NCI-H187 treated with DMSO at 0.1 percent for 48 hours (cell line): ENCODE data around the gene ZNF516.

Experiments
- DNase-seq: peaks from one replicate; lab custom pipeline; 2025; lab: John Stamatoyannopoulos, UW

ZNF516 gene

DNA sequence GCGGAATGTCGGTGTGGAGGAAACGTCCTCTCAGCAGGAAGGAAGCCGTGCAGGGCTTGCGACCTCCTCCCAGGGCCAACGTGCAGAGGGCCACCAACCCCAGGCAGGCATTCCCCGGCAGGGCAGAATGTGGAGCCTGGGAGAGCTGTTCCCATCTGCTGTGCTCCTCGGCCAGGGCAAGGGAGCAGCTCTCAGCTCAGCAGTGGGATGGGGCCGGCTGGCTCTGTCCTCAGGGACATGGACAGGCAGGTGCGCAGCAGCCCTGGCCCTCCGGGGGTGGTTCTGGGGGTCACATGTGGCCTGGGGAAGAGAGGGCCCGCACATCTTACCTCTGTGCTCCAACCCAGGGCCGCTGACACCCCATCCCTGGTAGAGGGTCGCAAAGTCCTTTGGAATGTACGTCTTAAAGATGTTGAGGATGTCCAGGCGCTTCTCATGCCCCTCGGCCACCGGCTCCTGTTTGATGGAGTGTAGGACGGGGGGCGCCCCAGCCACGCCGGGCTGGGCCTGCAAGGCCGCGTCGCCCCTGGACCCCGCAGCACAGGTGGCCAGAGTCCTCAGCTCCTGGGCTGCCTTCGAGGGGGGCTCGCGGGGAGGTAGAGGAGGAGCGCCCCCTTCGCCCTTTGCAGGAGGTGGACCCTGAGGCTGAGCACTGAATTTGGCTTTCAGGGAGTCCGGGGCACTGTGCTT lies 116.4 kb downstream of the ZNF516 start:
- DNase-seq: no peak

- no peak for DNase-seq
Observed at GRCh38 chr18:76377359-76377756, 117.7 kb downstream of the ZNF516 start.

DNA sequence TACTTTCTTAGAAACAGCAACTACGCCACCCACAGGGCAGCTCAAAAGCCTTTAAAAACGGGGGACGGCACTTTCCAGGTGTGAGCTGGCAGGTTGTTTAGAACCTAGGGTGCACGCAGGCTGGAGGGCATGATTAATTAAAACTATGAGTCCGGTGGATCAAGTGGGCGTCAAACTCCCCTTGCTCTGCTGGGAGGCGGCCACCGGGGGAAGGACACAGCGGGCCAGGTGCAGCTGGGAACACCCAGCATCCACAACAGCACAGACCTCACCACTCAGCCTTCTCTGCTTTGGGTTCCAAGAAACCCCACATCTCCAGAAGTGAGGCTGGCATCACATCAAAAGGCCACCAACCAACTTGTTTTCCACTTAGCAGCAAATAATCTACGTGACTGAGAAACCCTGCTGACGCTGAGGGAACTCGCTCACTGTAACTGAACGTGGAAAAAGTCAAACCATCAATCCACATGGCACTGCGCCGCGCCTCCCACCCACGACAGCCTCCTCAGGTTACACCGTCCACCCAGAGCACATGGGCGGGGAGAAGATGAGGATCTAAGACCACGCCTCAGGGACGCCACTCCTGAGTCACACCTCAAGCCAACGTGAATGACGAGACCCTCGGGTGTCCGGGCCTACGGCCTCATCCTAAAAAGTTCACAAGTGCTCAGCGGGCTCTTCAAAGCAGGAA lies 118.2 kb downstream of the ZNF516 start:
- no peak for DNase-seq

DNA sequence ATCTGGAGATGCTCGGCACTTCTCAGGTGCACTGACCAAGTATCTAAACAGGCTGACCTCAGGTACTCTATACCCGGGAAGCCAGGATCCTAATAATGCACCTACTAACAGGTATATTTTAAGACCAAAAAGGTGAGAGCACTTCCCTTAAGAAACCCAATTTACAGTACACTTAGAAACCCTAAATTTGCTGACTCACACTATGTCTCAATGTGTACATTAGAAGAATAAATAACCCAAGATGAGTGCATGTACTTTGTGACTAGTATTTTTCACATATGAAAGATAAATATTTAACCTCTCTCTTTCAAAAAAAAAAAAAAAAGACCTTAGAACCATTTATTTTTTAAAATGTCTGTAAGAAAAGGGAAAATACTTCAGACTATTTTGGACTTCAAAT lies 118.8 kb downstream of the ZNF516 start:
- no peak for DNase-seq

DNA sequence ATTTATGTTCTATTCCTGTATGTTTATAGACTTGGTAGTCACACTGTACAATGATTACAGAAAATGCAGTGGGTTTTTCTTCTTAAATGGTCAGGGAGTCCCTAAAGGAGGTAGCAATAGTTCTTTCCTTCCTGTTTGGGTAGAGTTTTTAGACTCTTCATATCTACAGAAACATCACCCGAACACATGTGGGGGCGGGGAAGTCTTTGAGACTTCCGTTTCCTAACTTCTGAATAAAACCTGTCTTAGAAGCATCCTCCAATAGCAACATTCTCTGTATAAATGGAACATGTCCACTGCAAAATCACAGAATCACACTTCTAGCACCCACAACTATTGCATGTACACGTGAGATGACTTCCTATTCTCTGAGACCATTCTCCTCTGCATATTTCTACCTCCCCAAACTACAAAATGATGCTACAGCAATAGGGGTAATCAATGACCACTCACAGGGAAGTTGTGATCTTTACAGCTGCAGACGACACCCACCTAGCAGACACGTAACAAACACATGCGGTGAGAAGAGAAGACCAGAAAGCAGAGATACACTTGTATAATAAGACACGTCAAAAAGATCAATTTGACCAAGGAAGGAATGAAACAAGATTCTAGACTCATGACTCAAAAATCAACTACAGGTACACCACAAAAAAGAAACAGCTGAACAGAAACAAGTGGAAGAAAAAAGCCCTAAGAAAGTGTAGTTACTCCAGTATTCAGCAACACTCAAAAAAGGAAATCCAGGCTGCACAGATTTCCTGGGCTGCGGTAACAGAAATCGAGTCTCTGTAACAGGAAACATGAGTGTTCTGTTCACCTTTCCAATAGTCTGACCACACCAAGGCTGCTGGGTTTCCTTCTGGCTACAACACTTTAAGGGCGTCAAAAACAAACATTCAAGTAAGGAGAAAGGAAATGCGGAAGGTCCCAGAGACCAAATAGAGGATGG lies 120.4 kb downstream of the ZNF516 start:
- DNase-seq: no peak

DNA sequence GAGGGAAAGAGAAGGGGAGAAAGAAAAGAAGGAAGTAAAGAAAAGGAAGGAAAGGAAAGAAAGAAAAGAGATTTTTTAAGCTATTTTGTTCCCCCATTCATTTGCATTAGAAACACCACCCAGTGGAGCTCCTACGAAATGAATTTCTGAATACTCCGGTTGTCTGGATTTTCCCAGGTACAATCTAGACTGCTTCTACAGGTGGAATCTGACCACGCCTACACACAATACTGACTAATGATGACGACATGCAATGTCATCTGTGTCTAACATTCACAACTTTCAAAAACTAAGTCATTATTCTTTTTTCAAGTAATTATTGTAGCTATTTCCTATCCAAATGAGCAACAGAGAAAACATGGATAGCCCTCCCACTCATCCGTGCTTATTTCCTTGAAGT lies 121.7 kb downstream of the ZNF516 start:
- no peak for DNase-seq

DNA sequence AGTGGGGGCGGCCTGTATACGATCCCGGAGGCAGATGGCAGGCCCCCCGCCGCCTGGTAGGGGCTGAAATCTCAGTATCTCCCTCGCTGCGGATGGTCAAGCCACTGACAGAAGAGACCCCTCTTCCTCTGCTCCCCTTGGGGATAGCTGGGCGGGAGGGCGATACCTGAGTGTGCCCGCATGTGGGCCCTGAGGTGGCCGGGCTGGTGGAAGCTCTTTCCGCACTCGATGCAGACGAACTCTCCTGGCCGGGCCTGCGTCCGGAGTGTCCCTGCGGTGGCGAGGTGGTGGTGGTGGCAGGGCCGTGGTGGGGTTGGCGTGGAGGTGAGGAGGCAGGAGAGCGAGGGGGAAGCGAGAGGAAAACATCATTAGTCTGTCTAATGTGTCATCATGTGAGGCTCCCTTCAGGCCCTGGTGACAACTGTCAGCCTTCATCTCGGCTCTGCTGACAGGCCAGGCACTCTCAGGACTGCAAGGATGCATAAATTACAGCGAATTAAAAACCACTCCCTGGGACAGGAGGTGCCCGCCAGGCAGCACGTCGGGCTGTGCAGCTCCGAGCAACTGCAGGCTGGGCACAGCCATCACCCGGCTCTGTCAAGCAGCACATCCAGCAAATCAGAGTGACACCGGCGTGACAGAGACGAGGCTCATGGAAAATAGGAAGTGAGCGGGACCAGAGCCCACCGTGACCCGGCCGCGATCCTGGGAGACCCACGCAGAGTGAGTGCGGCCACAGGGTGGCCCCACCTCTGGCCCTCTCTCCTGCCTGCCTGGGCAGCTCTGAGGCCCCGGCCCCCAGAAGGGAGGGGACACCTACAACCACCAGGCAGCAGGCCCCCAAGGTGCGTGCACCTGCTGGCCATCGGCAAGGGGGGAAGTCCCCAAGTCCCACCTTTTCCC lies 123.5 kb downstream of the ZNF516 start:
- DNase-seq: no peak

- DNase-seq: no peak
Observed at GRCh38 chr18:76370686-76371085, 124.4 kb downstream of the ZNF516 start.

DNA sequence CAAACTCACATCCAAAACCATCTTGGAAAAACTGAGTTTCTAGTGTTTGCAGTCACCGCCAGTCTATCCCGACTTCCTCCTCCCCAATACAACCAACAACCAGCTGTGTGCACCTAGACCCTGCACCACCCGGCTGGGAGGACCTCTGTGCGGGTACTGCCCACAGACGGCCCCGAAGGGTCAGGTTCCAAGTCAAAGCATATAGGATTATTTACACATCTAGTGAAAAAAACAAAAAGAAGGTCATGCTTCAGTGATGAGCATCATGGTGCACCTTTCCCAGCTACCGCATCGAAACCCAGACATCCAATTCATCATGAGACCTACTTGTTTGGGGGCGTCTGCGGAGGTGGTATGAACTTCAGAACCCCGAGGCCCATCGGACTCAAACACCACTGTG lies 124.8 kb downstream of the ZNF516 start:
- DNase-seq: no peak

DNA sequence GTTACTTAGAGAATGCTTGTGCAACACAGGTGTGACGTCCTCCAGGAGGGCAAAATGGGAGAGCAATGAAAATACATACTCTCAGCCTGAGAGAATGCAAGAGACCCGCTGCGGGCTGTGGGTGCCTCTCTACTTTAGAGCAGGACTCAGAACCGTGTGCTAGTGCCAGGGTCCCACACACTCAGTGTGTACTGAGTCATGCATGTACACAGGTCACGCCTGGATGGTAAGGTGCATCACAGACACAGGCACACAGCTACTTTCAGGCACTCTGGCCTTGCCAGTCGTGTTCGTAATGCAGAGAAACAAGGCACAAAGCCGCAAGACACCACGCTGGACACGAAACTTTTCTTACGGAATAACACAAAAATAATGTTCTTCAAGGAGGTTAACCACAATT lies 125.3 kb downstream of the ZNF516 start:
- DNase-seq: no peak

DNA sequence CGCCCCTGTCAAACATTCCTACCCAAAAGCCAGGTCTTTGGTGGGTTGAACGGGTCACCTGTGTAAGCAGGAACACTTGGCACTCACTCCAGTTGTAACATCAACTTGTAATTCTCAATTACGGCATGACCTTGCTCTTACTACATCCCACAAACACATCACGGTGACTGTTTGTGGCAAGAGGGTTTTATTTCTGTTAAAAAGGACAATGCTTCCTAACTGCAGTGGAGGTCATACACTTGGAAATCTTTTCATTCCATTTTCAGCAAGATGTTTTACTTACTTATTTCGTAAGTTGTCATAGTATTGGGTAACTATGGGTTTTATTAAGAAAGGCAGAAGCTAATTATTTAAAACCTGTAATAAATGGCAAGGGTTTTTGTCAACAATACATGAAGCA lies 126.1 kb downstream of the ZNF516 start:
- DNase-seq: no peak

- DNase-seq: no peak
Observed at GRCh38 chr18:76368271-76368670, 126.8 kb downstream of the ZNF516 start.

DNA sequence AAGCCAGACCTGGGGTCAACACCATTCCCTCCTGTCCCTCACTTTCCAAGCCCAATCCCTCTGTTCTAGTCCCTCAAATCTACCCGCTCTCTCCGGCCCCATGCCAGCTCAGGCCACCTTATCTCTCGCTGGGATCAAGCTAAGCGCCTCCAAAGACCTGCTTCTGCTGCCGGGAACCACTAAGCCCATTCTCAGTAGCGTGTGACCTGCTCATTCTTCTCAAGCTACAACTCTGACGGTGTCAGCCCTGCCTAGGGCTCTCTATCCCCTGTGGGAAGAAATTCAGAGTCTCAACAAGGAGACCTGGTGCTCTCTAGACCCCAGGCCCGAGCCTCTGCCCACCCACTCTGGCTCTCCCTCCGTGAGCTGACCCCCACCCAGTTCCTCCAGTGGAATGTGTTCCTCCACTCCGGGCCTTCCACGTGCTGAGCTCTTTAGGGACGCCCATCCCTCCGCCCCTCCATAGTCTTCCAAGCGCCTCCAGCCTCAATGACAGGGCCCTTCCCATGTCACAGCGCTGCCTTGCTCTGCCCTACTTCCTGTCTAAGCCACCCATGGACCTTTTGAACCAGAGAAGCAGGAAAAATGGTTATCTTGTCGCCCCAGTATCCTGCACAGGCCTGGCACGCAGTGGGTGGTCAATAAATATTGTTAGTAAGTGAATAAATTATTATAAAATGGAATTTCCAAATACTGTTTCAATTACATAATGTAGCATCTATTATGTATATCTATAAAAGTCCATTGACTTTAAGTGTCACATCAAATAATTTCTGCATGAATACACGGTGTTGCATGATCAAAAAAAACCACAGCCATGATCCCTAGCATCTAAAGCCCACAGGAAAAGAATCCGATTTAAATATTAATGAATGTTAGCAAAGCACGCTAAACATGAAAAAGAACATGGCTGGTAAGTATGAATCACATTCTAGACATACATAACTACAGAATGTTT lies 127.6 kb downstream of the ZNF516 start:
- no peak for DNase-seq

- no peak for DNase-seq
Observed at GRCh38 chr18:76365561-76365960, 129.5 kb downstream of the ZNF516 start.

GRCh38 chr18:76364282-76365259 lies 130.5 kb downstream of the ZNF516 start:
- DNase-seq: no peak

DNA sequence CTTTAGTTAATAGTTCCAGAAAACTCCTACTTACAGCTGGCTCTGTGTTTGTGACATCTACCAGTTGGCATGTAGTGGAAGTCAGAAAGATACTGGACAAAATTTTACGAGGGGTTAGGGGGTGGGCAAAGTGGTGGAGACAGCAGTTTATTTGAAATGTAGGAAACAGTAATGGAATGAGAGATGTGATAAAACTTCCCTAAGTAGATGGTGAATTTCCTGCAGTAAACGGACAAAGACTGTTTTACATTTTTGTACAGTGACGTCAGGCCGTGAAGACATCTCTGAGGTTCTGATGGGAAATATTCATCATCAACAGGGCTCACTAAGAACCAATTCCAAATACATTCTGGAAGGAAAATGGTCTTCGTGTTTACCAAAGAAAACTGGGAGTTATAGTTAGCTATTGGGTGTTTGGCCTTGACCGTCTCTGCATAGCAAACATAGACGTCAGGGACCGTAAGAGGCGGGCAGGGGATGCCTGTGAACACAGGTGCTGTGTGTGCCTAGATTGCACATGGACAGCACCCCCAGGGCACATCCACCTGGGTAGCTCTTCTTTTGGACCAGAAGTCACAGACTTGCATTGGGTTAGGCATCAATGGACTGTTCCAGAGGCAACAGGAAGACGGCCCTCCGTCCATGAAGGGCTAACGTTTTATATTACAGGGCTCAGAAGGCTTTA lies 131.5 kb downstream of the ZNF516 start:
- DNase-seq: no peak

DNA sequence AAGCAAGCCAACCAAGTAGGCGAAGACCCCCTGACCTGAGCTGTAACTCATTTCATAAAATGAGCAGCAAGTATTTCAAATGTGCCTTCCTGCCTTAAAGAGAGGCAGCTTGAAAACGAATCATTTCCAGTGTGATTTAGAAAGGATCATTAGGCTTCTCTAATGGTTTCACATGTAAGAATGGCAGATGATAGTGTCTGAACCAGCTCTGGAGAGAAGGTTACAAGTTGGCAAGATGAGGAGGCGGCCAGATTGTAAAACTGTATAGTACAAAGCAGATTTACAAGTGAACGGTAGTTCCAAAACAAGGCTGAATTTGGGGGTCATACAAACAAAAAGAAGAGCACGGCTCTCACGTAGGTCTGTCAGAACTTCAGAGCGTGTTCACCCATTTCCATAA lies 132.4 kb downstream of the ZNF516 start:
- DNase-seq: no peak

GRCh38 chr18:76361219-76361618 lies 133.8 kb downstream of the ZNF516 start:
- DNase-seq: no peak

DNA sequence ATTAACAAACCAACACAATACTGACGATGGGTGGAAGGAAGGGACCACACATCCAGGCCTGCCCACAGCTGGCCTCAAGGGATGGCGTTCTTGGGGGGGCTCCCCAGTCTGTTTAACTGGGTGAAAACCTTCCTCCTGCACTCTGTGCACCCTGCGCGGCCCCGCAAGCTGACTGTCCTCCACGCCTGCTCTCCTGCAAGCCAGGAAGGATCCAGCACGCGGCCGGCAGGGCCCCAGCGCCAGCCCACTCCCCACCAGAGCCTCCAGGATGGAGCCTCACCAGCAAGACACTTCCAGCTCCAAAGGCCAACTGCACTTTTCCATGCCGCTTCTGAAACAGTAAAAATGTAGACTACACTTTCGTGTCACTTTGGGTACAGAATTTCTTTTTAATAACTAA lies 135.1 kb downstream of the ZNF516 start:
- no peak for DNase-seq
